Neutrophil (primary cell): ENCODE results near the gene SETD2.
"Not testable (repeated sequence)": the region's sequence is repeated elsewhere in the genome, so short reads cannot be mapped to it uniquely, and the experiment has no call there.

Source experiments
- H3K27ac ChIP-seq: fragments of 200-600 bp; sonication (generic); 2 replicates; pipeline ENCODE4 v1.5.1; 2016; ENCODE audit warnings: mild to moderate bottlenecking, moderate library complexity
- H3K27me3 ChIP-seq: fragments of 200-600 bp; sonication (generic); 2 replicates; pipeline ENCODE4 v1.6.0; 2016; ENCODE audit warnings: mild to moderate bottlenecking
- H3K36me3 ChIP-seq: fragments of 200-600 bp; sonication (generic); 2 replicates; pipeline ENCODE4 v1.5.1; 2017
- H3K4me1 ChIP-seq, 2 experiments: fragments of 200-600 bp in 1 of 2; sonication (generic) in 1 of 2; 1 replicate in 1 of 2; 2 replicates in 1 of 2; pipeline versions ENCODE4 v1.5.1 to v1.6.1; 2013 to 2016; ENCODE audit warnings: low read depth in 1 of 2, low read length in 1 of 2, mild to moderate bottlenecking in 1 of 2, moderate library complexity in 1 of 2; ENCODE audit not compliant: control insufficient read depth in 1 of 2, insufficient read depth in 1 of 2
- H3K4me3 ChIP-seq, 2 experiments: fragments of 200-600 bp in 1 of 2; sonication (generic) in 1 of 2; 1 replicate in 1 of 2; 2 replicates in 1 of 2; pipeline ENCODE4 v1.5.1; 2013 to 2016; ENCODE audit warnings: low read depth in 1 of 2, low read length in 1 of 2, mild to moderate bottlenecking in 1 of 2, moderate library complexity in 1 of 2
- H3K9me3 ChIP-seq: fragments of 200-600 bp; sonication (generic); 2 replicates; pipeline ENCODE4 v1.5.1; 2016
- TF ChIP-seq, protein P1 (sequence below): fragments of 200-600 bp; sonication (generic); IDR thresholded peaks from 2 replicates; pipeline ENCODE4 v1.5.1; 2016; ENCODE audit warnings: antibody characterized with exemption

Gene SETD2

DNA sequence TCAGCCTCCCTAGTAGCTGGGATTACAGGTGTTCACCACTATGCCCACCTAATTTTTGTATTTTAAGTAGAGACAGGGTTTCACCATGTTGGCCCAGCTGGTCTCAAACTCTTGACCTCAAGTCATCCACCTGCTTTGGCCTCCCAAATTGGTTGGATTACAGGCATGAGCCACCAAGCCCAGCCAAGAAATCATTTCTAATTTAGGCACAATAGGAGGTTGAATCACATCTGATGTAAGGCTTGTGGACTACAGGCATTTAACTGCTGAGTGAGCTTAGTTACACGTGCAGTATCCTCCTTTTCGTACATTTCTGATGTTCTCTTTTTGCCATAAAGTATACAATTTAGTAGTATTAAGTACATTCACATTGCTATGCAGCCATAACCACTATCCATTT is 31.1 kb upstream of the SETD2 start:
- Histone ChIP-seq H3K9me3 (no peaks in the 10 kb centered on the region), H3K36me3 (no peaks in the 10 kb centered on the region), H3K27ac (no peak overlapping the region), H3K4me1 (no peaks in the 10 kb centered on the region), H3K4me3 (no peak overlapping the region), H3K27me3 (no peaks in the 10 kb centered on the region)
- TF ChIP-seq, protein P1, sequence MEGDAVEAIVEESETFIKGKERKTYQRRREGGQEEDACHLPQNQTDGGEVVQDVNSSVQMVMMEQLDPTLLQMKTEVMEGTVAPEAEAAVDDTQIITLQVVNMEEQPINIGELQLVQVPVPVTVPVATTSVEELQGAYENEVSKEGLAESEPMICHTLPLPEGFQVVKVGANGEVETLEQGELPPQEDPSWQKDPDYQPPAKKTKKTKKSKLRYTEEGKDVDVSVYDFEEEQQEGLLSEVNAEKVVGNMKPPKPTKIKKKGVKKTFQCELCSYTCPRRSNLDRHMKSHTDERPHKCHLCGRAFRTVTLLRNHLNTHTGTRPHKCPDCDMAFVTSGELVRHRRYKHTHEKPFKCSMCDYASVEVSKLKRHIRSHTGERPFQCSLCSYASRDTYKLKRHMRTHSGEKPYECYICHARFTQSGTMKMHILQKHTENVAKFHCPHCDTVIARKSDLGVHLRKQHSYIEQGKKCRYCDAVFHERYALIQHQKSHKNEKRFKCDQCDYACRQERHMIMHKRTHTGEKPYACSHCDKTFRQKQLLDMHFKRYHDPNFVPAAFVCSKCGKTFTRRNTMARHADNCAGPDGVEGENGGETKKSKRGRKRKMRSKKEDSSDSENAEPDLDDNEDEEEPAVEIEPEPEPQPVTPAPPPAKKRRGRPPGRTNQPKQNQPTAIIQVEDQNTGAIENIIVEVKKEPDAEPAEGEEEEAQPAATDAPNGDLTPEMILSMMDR: no peak

DNA sequence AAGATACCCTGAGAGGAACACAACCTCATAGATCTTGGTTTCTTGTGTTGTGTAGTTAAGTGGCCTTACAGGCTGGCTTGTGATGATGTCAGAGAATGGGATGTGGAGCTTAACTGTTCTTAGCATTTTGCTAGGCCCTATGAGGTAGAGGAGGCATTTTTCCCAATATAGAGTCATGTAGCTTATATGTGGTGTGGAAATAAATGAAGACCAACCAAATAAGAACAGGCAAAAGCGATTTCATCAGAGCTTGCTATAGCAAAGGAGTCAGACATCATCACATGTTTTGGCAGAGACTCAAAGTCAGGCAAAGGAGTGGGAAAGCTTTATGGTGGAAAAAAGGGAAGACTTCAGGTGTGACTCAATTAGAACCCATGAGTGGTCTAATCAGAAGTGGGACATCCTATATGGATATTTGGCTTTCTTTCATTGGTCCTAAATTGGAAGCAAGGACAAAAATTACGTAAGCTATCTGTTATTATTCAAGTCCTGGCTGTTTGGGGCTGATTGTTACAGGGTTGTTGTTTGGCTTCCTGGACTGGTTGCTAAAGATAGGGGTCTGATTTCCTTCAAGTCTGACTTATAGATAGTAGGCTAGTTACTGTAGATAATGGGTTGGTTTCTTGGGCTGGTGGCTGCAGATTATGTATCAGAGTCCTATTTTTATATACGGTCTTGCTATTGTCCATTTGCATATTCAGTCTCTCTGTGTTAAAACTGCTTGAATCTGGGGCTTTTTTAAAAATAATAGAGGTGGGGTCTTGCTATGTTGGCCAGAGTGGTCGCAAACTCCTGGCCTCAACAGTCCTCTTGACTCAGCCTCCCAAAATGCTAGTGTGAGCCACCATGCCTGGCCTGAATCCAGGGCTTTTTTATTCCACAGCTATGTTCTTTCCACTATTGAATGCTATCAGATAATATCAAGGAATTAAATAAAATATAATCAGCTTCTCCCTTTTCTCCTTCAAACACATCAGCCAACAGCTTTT is 30.3 kb upstream of the SETD2 start:
- H3K9me3 ChIP-seq: no peaks in the 10 kb centered on the region
- no peak overlapping the region for H3K4me3 ChIP-seq
- no peaks in the 10 kb centered on the region for H3K4me1 ChIP-seq
- H3K27ac ChIP-seq: no peak overlapping the region
- TF ChIP-seq, protein P1: no peak
- H3K27me3 ChIP-seq: no peaks in the 10 kb centered on the region
- H3K36me3 ChIP-seq: no peaks in the 10 kb centered on the region

DNA sequence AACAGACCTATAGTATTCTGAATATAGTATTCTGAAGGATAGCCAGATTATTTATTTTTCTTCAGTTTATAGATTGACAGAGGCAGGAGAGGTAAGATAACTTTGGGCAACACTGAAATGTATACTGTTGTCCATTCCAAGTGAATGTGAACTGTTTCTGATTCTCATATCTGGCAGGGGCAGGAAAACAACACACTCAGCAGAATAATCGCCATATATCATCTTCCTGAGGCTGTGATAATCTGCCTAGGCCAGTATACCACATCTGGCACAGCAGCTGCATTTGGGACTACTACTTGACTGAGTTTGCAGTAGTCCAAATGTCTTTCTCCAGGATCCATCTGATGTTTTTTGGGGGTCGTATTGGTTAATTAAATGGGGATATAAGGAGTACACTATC is 22.4 kb upstream of the SETD2 start:
- H3K27ac ChIP-seq: no peak overlapping the region
- TF ChIP-seq, protein P1: no peak
- peaks cover 7% of the 10 kb centered on the region for H3K36me3 ChIP-seq
- H3K4me3 ChIP-seq: no peak overlapping the region
- no peaks in the 10 kb centered on the region for H3K9me3 ChIP-seq
- H3K4me1 ChIP-seq: no peaks in the 10 kb centered on the region
- no peaks in the 10 kb centered on the region for H3K27me3 ChIP-seq

DNA sequence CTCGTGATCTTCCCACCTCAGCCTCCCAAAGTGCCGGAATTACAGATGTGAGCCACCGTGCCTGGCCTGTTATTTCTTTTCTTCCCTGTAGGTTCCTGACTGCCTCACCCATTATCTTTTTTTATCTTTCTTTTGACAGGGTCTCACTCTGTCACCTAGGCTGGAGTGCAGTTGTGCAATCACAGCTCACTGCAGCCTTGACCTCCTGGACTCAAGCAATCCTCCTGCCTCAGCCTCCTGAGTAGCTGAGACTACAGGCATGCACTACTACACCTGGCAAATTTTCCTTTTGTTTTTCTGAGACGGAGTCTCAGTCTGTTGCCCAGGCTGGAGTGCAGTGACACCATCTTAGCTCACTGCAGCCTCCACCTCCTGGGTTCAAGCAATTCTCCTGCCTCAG is 17.8 kb upstream of the SETD2 start:
- H3K27ac ChIP-seq, H3K27me3 ChIP-seq, H3K4me1 ChIP-seq, H3K9me3 ChIP-seq, H3K4me3 ChIP-seq: not testable (repeated sequence)
- H3K36me3 ChIP-seq: peaks cover 26% of the 10 kb centered on the region

DNA sequence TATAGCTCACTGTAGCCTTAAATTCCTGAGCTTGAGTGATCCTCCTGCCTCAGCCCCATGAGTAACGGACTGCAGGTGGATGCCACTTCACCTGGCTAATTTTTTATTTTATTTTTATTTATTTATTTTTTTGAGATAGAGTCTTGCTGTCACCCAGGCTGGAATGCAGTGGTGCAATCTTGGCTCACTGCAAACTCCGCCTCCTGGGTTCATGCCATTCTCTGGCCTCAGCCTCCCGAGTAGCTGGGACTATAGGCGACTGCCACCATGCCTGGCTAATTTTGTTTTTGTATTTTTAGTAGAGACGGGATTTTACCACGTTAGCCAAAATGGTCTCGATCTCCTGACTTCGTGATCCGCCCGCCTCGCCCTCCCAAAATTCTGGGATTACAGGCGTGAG is 16.1 kb upstream of the SETD2 start:
- H3K4me3 ChIP-seq, H3K27ac ChIP-seq, H3K27me3 ChIP-seq, H3K9me3 ChIP-seq, H3K4me1 ChIP-seq: not testable (repeated sequence)
- H3K36me3 ChIP-seq: peaks cover 37% of the 10 kb centered on the region

DNA sequence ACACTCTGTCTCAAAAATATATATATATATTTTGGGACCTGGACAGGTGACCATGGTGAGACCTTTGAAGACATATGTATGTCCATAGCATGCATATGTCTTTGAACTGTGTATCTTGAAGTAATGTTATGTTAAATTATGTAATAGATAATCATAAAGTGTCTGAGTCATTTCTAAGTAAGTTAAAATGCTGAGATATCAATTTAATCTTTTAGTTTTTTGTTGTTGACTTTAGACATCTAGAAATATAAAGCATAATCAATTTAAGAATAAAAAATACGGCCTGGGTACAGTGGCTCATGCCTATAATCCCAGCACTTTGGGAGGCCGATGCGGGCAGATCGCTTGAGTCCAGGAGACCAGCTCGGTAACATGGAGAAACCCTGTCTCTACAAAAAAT is 12.7 kb upstream of the SETD2 start:
- Histone ChIP-seq H3K4me3 (no peak overlapping the region), H3K27me3 (no peaks in the 10 kb centered on the region), H3K27ac (no peak overlapping the region), H3K36me3 (peaks cover 37% of the 10 kb centered on the region), H3K4me1 (no peaks in the 10 kb centered on the region), H3K9me3 (no peaks in the 10 kb centered on the region)
- TF ChIP-seq, protein P1: no peak
